Thymus (tissue), 11 donors: ENCODE data around the gene PAIP2. TPM values are rescaled to one million over a fixed set of nuclear protein-coding genes. Genes with fewer than 3 reads are reported as not detected.

Experiments
- DNase-seq, 9 donors: peaks; one replicate each; pipeline ENCODE4 v3.0.0-alpha.2; 2013; ENCODE audit warnings: low spot score in 9 of 9, low read depth in 6 of 9, missing footprints in 1 of 9
- H3K27ac ChIP-seq, 2 donors: one replicate each; pipeline ENCODE4 v1.5.1; 2013; ENCODE audit warnings: control low read depth in 1 of 2, low read depth in 1 of 2, low read length in 1 of 2, mild to moderate bottlenecking in 1 of 2, moderate library complexity in 1 of 2
- H3K27me3 ChIP-seq, 2 donors: one replicate each; pipeline ENCODE4 v1.5.1; 2013; ENCODE audit warnings: low read length in 1 of 2; ENCODE audit not compliant: control insufficient read depth in 2 of 2, insufficient read depth in 1 of 2
- H3K36me3 ChIP-seq, 2 donors: one replicate each; pipeline ENCODE4 v1.5.1; 2013; ENCODE audit warnings: low read length in 1 of 2, mild to moderate bottlenecking in 1 of 2, moderate library complexity in 1 of 2; ENCODE audit not compliant: control insufficient read depth in 2 of 2, insufficient read depth in 2 of 2
- H3K4me1 ChIP-seq, 2 donors: one replicate each; pipeline ENCODE4 v1.5.1; 2013; ENCODE audit warnings: low read length in 2 of 2; ENCODE audit not compliant: control insufficient read depth in 2 of 2, insufficient read depth in 2 of 2
- H3K4me3 ChIP-seq, 2 donors: one replicate each; pipeline ENCODE4 v1.5.1; 2013; ENCODE audit warnings: low read length in 2 of 2, control low read depth in 1 of 2, mild to moderate bottlenecking in 1 of 2
- H3K9me3 ChIP-seq, 2 donors: one replicate each; pipeline ENCODE4 v1.5.1; 2013; ENCODE audit warnings: low read length in 1 of 2, mild to moderate bottlenecking in 1 of 2; ENCODE audit not compliant: control insufficient read depth in 2 of 2, insufficient read depth in 1 of 2
- WGBS: extraction: QIAGEN DNeasy Blood & Tissue Kit; methylation state at CpG from one replicate; pipeline ENCODE4 v1.1.7; 2013; 5-methylcytosine and 5-hydroxymethylcytosine counted together
- polyA plus RNA-seq: library from polyadenylated mRNA; stranded (reverse); fragments of 200-250 nt; gene quantifications from one replicate; pipeline ENCODE4 v1.2.3, GENCODE V29; 2013
- total RNA-seq: library from RNA; stranded (reverse); fragments of 120-200 nt; gene quantifications from one replicate; pipeline ENCODE4 v1.2.4, GENCODE V29; 2013
- donor health status: healthy.

PAIP2 gene
- total and polyA plus RNA-seq, 2 donors: 108 to 155 TPM

- Histone ChIP-seq H3K9me3 (peaks cover 0 to 3% of the 10 kb centered on the region in 2 donors), H3K4me1 (peaks cover 17 to 36% of the 10 kb centered on the region in 2 donors), H3K27me3 (no peaks in the 10 kb centered on the region), H3K27ac (no peak overlapping the region), H3K36me3 (no peaks in the 10 kb centered on the region), H3K4me3 (no peak overlapping the region)
- WGBS: 93% methylated on average over 12 of the region's 12 CpGs
- no peak for DNase-seq
These were observed 44.8 kb upstream of the PAIP2 start for GRCh38 chr5:139296862-139297326.

DNA sequence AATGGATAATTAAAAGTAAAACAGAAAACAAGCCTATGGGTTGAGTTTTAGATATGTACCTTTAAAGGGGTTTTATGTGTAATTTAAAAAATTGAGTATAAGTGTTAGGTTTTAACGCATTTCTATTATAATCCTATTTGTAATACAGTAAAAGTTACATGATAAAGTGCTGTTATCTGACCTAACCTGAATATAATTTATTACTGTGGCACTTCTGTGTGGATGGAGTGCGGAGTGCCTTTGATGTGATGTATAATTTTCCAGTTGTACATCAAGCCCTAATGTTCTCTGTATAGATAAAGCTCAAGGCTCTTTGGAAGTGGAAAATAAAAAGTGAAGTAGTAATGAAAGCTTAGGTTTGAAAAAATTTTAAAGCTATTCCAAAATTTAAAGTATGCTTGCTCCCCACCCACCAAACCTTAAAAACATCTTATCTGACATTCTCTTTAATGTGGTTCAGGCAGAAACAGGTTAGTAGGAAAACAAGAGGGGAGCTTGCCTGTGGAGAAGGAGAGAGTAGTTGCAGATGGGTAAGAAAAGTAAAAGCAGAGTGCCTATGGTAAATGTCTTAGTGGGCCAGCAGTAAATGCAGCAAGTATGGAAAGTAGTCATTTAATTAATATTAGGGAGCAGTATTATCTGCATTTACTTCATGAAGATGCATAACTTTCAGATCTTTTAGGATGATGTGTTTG is 44.1 kb upstream of the PAIP2 start:
- DNase-seq: no peak
- H3K9me3 ChIP-seq: peaks cover 0 to 3% of the 10 kb centered on the region in 2 donors
- no peaks in the 10 kb centered on the region for H3K27me3 ChIP-seq
- 87% methylated on average over 2 of the region's 2 CpGs for WGBS
- peaks cover 17 to 36% of the 10 kb centered on the region in 2 donors for H3K4me1 ChIP-seq
- peak overlapping the region in 1 of 2 donors; percentile 4 for H3K27ac ChIP-seq
- peaks cover 0 to 2% of the 10 kb centered on the region in 2 donors for H3K36me3 ChIP-seq
- H3K4me3 ChIP-seq: no peak overlapping the region

DNA sequence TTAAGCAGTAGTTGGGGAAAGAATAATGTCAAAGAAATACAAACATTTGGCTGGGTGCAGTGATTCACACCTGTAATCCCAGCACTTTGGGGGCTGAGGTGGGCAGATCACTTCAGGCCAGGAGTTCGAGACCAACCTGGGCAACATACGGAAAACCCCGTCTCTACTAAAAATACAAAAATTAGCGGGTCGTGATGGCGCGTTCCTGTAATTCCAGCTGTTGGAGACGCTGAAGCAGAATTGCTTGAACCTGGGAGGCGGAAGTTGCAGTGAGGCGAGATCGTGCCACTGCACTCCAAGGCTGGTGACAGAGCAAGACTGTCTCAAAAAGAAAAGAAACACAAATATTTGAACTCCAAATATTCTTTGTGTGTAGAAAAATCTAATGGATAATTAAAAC is 43.4 kb upstream of the PAIP2 start:
- Histone ChIP-seq H3K4me1 (peaks cover 17 to 32% of the 10 kb centered on the region in 2 donors), H3K9me3 (peaks cover 0 to 3% of the 10 kb centered on the region in 2 donors), H3K27ac (no peak overlapping the region), H3K27me3 (no peaks in the 10 kb centered on the region), H3K4me3 (no peak overlapping the region), H3K36me3 (peaks cover 0 to 3% of the 10 kb centered on the region in 2 donors)
- 84% methylated on average over 11 of the region's 11 CpGs for WGBS
- DNase-seq: no peak

GRCh38 chr5:139299486-139299885 is 42.2 kb upstream of the PAIP2 start:
- 64% methylated on average over 4 of the region's 4 CpGs for WGBS
- H3K27ac ChIP-seq: no peak overlapping the region
- H3K4me3 ChIP-seq: no peak overlapping the region
- H3K4me1 ChIP-seq: peaks cover 17 to 32% of the 10 kb centered on the region in 2 donors
- H3K9me3 ChIP-seq: no peaks in the 10 kb centered on the region
- peak in 1 of 9 donors; percentile 10 for DNase-seq
- no peaks in the 10 kb centered on the region for H3K27me3 ChIP-seq
- peaks cover 0 to 3% of the 10 kb centered on the region in 2 donors for H3K36me3 ChIP-seq

GRCh38 chr5:139301808-139302499 is 39.7 kb upstream of the PAIP2 start:
- peaks cover 10 to 24% of the 10 kb centered on the region in 2 donors for H3K4me1 ChIP-seq
- peaks cover 0 to 3% of the 10 kb centered on the region in 2 donors for H3K36me3 ChIP-seq
- WGBS: 91% methylated on average over 7 of the region's 7 CpGs
- no peaks in the 10 kb centered on the region for H3K27me3 ChIP-seq
- H3K9me3 ChIP-seq: no peaks in the 10 kb centered on the region
- H3K4me3 ChIP-seq: no peak overlapping the region
- no peak for DNase-seq
- no peak overlapping the region for H3K27ac ChIP-seq

DNA sequence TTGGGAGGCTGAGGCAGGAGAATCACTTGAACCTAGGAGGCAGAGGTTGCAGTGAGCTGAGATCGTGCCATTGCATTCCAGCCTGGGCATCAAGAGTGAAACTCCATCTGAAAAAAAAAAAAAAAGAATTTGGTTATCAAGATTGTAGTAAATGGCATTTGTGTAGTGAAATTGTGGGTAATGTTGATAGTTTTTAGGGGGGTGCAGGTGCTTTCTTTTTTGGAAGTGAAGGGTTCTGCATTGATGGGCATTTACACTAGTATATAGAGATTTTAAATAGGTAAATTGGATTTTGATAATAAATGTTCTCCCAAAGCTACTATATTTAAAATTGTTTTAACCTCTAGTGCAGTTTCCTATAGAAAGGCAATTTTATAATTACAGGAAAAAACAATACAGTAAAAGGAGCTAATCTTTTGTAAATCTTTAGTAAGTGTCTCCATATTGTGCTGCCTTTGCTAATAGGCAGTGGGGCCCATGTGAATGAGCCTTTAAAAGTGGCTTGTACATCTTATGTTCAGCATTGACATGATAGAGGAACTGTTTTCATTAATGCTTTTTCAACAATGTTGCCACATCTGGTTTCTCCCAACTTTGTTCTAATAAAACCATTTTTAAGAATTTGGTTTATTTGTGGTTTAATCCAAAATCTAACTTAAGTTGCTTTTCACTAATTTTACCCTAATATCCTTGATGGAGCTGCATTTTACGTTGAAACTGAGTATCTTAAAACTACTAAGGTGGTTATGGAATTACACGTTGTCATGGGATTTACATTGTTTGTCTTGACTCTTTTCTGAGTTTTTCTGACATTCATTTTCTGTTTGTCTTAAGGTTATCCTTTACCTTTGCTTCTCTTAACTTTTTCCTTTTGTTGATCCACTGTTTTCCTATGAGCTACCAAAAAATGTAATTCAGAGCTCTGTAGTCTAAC is 37.0 kb upstream of the PAIP2 start:
- Histone ChIP-seq H3K4me1 (peaks cover under 1 to 5% of the 10 kb centered on the region in 2 donors), H3K4me3 (no peak overlapping the region), H3K27me3 (no peaks in the 10 kb centered on the region), H3K9me3 (no peaks in the 10 kb centered on the region), H3K36me3 (peaks cover 0 to 12% of the 10 kb centered on the region in 2 donors), H3K27ac (no peak overlapping the region)
- DNase-seq: no peak
- 76% methylated on average over 3 of the region's 3 CpGs for WGBS

- Histone ChIP-seq H3K9me3 (no peaks in the 10 kb centered on the region), H3K27me3 (no peaks in the 10 kb centered on the region), H3K4me3 (no peak overlapping the region), H3K36me3 (peaks cover 0 to 12% of the 10 kb centered on the region in 2 donors), H3K27ac (no peak overlapping the region), H3K4me1 (no peaks in the 10 kb centered on the region)
- 52% methylated on average over 1 of the region's 1 CpG for whole genome bisulfite sequencing
- DNase-seq: no peak
These were observed 35.5 kb upstream of the PAIP2 start for GRCh38 chr5:139306197-139306596.

GRCh38 chr5:139306628-139307379 is 34.9 kb upstream of the PAIP2 start:
- no peaks in the 10 kb centered on the region for H3K27me3 ChIP-seq
- H3K4me3 ChIP-seq: no peak overlapping the region
- no peaks in the 10 kb centered on the region for H3K9me3 ChIP-seq
- no peaks in the 10 kb centered on the region for H3K4me1 ChIP-seq
- H3K36me3 ChIP-seq: peaks cover 0 to 12% of the 10 kb centered on the region in 2 donors
- 90% methylated on average over 3 of the region's 3 CpGs for WGBS
- no peak overlapping the region for H3K27ac ChIP-seq
- no peak for DNase-seq
